NCI-H1105 (cell line): ENCODE data around the gene MYH16.
"Not testable (repeated sequence)": the region's sequence is repeated elsewhere in the genome, so short reads cannot be mapped to it uniquely, and the experiment has no call there.

Experiments
- DNase-seq: peaks from one replicate; lab custom pipeline; 2025; lab: John Stamatoyannopoulos, UW

Gene MYH16

DNA sequence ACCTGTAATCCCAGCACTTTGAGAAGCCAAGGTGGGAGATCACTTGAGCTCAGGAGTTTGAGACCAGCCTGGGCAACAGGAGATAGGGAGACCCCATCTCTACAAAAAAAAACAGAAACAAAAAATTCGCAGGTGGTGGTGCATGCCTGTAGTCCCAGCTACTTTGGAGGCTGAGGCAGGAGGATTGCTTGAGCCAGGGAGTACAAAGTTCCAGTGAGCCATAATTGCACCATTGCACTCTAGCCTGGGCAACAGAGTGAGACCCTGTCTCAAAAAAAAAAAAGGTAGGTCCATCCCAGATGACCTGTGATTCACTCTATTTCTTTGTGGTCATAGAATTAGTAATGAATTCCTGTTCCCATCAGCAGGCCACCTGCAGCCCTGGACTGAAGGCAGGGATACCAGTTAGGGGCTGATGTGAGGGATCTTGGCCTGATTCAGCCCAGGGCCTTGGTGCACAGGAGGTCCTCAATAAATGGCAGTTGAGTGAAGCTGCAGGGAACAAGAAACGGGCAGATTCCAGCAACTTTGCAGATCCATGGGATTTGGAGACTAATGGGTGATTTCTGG, at the start of gene MYH16:
MYH16 (plus strand) TSS at position 364 of the 570 bp plus-strand sequence.
- DNase-seq: no peak

DNA sequence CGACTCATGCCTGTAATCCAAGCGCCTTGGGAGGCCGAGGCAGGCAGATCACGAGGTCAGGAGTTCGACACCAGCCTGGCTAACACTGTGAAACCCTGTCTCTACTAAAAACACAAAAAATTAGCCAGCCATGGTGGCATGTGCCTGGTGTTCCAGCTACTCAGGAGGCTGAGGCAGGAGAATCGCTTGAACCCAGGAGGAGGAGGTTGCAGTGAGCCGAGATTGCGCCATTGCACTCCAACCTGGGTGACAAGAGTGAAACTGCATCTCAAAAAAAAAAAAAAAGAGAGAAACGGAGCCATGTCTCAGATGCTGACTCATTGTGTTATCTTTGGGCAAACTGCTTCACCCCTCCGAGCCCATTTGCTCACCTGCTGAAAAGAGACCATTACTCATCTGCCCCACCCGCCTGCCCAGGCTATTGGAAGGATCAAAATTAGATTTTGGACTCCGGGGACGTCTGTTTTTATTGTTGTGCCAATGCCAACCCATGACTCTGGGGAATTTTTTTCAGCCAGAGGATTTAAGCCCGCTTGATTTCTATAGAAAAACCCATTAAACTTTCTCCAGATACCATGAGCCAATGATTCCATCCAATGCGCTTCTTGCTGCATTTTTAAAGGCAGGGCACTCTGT, 48.3 kb upstream of the MYH16 start:
- DNase-seq: not testable (repeated sequence)

DNA sequence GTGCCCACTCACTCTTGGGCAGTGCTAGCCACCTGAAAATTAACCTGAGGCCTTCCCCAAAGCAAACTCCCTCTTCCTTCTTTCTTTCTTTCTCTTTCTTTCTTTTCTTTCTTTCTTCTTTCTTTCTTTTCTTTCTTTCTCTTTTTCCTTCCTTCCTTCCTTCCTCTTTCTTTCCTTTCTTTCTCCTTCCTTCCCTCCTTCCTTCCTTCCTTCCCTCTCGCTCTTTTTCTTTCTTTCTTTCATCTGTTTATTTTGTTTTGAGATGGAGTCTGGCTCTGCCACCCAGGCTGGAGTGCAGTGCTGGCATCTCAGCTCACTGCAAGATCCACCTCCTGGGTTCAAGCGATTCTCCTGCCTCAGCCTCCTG, 47.8 kb upstream of the MYH16 start:
- no peak for DNase-seq

DNA sequence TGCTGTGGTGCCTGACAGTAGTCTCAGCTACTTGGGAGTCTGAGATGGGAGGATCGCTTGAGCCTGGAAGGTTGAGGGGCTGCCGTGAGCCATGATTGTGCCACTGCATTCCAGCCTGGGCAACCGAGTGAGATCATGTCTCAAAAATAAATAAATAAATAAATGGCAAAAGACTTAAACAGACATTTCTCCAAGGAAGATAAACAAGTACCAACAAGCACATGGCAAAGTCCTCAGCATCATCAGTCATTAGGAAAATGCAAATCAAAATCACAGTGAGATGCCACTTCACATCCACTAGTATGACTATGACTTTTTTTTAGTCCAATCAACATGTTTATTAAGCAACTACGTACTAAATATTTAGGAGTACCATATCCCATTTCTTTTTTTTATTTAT, 43.4 kb upstream of the MYH16 start:
- DNase-seq: no peak

DNA sequence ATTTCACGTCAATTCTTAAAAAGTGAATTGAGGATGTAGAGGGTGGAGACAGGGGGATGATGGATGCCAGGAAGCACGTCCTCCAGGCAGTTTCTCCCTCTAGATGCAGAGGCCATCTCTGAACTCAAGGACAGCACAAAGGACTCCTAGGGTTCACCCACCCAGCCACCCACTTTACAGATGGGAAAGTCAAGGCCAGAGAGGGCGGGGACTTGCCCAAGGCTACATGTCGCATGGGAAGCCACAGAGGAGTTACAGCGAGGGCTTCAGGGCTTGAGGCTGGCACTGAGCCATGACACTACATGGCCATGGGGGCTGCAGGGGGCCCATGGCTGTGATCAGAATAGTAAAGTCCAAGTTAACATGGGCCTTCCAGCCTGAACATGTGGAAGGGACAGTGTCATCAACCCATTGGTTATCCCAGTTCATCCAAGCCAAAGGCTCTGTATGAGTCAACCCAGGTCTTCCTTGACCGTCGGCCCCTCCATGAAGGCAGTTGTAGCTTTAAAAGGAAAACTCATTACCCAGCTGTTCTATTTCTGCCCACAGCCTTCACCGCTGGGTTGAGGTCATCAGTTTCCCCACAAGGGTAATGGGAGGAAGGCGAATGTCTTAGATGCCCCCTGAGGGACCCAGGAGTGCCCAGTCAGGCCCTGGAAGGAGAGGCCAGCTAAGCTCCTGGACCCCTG, 40.4 kb upstream of the MYH16 start:
- no peak for DNase-seq

DNA sequence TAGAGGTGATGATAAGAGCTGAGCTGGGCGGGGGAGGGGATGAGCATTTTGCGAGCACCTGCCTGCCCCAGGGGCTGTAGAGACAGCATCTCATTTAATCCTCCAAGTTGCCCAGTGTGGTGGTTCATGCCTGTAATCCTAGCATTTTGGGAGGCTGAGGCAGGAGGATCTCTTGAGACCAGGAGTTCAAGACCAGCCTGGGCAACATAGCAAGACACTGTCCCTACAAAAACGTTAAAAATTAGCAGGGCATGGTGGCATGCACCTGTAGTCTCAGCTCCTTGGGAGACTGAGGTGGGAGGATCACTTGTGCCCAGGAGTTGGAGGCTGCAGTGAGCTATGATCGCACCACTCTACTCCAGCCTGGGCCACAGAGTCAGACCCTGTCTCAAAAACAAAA, 39.7 kb upstream of the MYH16 start:
- DNase-seq: not testable (repeated sequence)

DNA sequence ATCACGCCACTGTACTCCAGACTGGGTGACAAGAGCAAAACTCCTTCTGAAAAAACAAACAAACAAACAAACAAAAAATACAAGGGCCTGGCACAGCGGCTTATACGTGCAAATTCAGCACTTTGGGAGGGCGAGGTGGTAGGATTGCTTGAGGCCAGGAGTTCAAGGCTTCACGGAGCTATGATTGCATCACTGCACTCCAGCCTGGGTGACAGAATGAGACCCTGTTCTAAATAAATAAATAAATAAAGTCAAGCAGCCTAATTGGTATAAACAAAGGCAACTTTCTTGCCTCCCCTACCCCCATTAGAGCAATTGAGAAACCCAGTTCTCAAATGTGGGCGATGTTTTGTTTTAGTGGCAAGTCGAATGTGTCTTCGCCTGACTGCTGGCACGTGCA, 38.5 kb upstream of the MYH16 start:
- no peak for DNase-seq

DNA sequence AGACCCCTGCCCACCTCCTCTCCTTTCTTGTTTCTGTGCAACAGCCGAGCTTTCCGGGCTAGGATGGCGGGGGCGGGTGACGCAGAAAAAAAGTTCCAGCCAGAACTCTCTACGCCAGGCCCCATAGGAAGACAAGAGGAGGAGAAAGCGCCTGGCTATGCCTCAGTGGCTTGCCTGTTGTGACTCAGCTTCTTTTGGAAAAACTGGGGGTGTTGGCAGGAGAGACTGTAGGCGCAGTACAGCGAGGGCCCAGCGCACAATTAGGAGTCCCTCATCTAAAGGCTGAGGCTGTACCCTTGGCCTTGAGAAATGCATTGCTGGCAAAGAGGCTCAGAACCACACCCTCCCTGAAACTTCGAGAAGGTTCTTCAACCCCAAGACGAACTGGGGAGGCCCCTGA, 36.7 kb upstream of the MYH16 start:
- DNase-seq: no peak

DNA sequence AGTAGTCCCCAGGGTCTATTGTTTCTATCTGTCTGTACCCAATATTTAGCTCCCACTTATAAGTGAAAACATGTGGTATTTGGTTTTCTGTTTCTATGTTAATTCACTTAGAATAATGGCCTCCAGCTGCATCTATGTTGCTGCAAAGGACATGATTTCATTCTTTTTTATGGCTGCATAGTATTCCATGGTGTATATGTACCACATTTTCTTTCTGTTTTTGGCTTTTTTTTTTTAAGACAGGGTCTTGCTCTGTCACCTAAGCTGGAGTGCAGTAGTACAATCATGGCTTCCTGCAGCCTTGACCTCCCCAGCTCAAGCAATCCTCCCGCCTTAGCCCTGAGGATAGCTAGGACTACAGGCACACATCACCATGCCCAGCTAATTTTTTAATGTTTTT, 34.8 kb upstream of the MYH16 start:
- not testable (repeated sequence) for DNase-seq

DNA sequence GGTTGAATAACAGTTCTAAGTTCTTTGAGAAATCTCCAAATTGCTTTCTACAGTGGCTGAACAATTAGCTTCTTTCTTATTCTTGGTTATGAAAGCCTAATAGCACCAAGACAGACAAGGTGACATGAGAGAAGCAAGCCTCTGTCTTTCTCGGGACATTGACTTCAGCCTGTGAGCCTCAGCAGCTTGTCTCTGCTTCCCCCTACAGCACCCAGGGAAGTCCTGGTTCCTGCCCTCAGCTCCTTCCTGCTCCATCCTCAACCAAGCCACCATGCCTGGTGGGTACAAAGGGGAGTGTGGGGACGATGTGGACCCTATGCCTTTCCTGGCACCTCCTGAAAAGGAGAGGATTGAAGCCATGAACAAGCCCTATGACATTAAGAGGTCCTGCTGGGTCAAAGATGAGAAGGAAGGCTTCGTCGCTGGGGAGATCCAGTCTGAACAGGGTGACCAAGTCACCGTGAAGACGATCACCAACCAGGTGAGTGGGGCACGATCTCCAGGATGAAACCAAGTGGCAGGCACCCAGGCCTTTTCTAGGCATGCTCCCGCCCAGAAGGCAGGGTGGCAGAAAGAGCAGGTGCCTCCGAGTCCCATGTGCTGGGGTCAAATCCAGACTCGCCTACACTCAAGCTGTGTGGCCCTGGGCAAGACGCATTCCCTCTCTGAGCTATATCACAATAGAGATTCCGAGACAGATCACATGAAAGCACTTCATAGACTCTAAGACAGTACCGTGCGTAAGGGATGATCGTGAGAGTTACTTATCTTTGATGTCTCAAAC, 33.9 kb upstream of the MYH16 start:
- no peak for DNase-seq

DNA sequence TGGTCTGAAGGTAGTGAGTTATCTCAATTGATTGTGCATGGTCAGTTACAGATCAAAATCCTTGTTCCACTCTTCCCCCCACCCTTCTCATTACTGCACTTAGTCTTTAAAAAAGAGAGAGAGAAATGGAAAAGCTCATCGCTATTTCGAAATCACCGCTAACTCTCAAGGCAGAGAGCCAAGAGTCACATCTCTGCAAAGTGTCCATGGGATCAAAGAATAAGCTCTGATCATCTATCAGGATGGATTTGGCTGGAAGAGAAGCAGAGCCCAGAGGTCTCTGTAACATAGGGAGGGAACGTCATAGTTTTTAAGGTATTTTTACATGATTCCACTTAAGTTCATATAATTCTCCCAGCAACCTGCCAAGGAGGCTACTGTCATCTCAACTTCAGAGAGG, 30.0 kb upstream of the MYH16 start:
- DNase-seq: no peak

DNA sequence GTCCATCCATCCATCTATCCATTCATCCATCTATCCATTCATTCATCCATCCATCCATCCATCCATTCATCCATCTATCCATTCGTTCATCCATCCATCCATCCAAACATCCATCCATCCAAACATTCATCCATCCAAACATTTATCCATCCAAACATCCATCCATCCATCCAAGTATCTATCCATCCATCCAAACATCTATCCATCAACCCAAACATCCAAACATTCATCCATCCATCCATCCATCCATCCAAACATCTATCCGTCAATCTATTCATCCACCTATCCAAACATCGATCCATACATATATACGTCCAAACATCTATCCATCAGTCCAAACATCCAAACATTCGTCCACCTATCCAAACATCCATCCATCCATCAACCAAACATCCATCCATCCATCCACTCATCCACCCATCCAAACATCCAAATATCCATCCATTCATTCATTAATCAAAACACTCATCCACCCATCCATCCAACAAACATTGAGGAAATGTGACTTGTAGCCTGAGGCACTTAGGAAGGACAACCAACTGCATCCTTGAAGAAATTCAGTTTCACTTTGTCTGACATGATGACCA, 28.8 kb upstream of the MYH16 start:
- no peak for DNase-seq

DNA sequence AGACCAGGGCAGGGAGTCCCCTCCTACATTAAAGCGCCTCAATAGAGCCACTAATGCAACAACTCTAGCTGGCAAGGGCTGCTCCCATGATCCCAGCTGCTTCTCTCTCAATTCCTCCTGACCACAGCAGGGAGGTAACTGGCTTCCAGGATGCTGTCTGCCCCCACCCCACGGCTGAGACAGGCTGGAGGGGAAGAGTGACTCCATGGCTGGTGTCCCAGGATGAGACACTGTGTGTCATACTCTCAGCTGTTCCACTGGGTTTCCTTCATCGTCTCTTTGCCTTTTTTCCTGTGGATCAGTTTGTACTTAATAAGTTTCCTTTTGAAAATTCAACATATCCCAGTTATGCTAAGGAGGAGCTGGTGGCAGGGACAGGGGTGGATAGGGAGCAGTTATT, 27.7 kb upstream of the MYH16 start:
- DNase-seq: no peak

DNA sequence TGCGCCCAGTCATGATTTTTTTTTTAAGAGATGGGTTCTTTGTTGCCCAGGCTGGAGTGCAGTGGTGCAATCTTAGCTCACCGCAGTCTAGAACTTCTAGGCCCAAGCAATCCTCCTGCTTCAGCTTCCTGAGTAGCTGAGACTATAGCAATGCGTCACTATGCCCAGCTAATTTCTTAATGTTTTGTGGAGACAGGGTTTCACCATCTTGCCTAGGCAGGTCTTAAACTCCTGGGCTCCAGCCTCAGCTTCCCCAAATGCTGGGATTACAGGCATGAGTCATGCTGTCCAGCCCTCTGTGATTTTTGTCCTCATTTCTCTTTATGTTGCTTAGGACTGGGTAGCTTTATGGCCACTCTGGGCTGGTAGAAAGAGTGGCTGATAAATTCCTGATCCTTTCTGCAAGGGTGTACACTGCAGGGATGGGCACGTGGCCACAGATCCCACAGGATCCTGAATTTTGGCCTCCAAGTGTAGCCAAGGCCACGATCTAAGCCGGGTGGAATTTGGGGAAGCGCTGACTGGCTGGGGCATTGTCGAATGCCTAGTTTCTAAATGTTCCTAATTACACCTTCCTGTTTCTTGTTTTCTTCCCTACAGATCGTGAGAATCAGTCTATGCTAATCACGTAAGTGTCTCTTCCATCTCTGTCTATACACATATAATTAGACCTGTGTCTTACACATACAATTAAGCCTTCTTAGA, 24.1 kb upstream of the MYH16 start:
- no peak for DNase-seq

DNA sequence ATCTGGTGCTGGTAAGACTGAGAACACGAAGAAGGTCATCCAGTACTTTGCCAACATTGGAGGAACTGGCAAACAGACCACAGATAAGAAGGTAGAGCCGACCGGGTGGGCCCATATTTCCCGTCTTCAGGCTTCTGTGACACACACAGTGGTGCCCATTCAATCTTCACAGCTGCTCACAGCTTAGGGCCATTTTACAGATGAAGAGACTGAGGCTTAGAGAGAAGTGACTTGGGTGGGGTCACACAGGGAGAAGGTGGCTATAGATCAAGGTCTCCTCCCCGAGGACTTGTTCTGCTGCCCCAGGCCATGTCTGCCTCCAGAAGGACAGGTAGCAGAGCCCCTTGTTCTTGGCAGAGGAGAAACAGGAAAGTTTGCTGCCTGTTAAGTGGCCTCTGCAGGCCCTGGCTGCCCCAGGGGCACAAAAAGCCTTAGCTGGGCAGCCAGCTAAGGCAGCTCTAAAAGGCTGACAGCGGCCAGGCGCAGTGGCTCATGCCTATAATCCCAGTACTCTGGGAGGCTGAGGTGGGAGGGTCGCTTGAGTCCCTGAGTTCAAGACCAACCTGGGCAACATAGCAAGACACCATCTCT, 22.6 kb upstream of the MYH16 start:
- no peak for DNase-seq

DNA sequence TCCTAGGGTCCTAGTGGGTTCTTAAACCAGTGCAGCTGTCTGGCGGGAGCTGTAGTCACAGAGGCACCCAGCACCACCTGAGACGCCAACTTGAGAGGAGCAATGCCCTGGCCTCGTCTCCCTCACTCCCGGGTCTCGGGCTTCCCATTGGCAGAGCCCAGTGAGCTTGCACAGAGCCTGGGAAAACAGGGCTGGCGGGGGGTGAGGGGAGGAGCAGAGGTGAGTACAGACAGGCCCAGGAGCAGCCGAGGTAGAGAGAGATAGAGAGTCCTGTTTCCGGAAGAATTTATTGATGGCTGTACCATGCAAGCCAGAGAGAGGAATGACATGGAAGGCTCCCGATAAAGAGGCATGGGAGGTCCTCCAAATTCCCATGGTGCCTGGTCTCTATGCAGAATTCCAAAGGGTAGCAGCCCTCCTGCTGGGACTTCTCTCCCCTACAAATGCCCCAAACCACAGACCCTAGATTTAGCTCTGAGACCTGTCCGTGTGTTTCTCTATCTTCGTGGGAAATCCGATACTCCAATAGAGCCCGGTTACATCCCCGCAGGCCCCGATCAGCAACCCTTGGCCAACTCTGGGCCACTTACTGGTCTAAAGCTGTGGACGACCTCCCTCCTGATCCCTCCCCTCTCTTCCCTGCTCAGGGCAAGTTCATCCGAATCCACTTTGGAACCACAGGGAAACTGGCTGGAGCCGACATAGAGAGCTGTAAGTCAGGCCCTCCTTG, 20.3 kb upstream of the MYH16 start:
- DNase-seq: no peak

DNA sequence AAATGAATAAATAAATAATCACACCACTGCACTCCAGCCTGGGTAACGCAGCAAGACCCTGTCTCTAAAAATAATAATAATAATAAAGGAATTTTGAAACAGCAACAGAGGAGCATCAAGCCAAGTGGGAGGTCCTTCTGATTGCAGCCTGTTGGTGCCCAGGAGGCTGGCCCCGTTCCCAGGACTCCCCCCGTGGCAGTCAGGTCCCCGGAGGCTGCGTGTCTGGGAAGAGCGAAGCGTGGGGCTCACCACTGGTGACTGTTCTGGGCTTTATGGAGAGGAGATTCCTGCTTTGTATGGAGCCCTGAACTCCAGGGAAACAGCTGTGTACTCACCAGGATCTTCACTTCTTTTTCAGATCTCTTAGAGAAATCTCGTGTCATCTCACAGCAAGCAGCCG, 19.3 kb upstream of the MYH16 start:
- no peak for DNase-seq

DNA sequence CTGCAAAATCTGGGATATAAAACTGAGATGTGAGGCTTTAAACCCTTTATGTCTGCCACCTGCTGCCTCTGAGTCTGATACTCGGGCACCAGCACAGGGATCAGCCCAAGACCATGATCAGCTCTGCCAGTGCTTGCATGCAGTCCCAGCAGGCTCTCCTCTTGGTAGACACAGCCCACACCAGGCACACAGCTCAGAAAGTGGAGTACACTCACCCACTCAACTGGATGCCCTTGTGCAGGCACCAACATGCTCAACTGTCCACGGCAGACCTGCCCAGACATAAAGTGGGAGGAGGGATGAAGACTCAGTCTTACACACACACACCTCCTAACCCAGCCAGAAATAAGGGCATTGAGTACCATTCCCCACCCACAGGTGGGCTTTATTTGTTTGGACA, 18.2 kb upstream of the MYH16 start:
- DNase-seq: no peak

DNA sequence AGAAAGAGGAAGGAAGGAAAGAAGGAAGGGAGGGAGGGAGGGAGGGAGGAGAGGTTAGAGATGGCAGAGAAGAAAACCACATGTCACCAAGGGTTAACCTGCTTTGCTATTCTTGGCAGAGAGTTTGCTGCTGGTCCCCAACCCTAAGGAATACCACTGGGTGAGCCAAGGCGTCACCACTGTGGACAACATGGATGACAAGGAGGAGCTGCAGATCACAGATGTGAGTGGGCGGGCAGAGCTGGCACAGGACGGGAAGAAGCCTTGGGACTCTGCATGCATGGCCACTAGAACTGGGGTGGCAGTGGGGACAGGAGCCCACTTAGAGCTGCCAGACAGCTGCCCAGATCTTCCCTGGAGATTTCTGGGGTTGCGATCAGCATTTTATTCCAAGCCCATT, 17.2 kb upstream of the MYH16 start:
- DNase-seq: no peak

DNA sequence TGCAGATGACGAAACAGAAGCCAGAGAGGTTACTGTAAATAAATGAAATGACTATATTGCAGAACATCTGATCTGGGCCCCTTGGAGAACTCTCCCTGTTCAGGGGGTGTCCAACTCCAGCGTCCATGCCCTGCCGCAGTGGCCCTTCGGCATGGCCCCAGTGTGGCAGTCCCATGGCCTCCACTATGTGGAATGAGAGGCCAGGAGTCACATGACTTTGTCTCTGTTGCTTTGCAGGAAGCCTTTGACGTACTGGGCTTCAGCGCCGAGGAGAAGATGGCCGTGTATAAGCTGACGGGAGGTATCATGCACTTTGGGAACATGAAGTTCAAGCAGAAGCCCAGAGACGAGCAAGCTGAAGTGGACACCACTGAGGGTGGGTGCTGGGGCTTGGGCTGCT, 15.6 kb upstream of the MYH16 start:
- DNase-seq: no peak

DNA sequence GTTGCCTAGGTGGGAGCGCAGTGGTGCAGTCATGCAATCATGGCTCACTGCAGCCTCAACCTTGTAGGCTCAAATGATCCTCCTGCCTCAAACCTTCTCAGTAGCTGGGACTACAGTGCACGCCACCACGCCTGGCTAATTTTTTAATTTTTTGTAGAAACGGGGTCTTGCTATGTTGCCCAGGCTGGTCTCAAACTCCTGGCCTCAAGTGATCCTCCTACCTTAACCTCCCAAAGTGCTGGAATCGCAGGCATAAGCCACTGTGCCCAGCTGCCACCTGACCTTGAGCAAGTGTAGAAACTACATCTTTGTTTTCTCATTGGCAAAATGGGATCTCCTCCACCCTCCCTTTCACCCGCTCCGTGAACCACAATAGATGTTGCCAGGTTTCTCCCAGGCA, 15.0 kb upstream of the MYH16 start:
- DNase-seq: no peak
